ENCODE measurements around the gene NDUFB3.

GRCh38 chr2:201116959-201117734 lies 45.3 kb downstream of the NDUFB3 start:
- TF ChIP-seq, protein P1, sequence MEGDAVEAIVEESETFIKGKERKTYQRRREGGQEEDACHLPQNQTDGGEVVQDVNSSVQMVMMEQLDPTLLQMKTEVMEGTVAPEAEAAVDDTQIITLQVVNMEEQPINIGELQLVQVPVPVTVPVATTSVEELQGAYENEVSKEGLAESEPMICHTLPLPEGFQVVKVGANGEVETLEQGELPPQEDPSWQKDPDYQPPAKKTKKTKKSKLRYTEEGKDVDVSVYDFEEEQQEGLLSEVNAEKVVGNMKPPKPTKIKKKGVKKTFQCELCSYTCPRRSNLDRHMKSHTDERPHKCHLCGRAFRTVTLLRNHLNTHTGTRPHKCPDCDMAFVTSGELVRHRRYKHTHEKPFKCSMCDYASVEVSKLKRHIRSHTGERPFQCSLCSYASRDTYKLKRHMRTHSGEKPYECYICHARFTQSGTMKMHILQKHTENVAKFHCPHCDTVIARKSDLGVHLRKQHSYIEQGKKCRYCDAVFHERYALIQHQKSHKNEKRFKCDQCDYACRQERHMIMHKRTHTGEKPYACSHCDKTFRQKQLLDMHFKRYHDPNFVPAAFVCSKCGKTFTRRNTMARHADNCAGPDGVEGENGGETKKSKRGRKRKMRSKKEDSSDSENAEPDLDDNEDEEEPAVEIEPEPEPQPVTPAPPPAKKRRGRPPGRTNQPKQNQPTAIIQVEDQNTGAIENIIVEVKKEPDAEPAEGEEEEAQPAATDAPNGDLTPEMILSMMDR (IDR thresholded peaks at IDR 0.05) = no peak
- TF ChIP-seq ZFX (IDR thresholded peaks at IDR 0.05; ENCODE audit: borderline replicate concordance) = no peak
